Stimulated activated CD4-positive, alpha-beta T cell treated with anti-CD3 and anti-CD28 coated beads, TNF-alpha, amount 100 ng/mL, for 48 hours (primary cell): ENCODE measurements around the gene BLM.

ENCODE experiments used
- DNase-seq, 3 donors: peaks; one replicate each; pipeline ENCODE4 v3.0.0-alpha.2; 2020; ENCODE audit warnings: low read depth in 3 of 3

BLM gene

GRCh38 chr15:90789462-90789861 lies 72.3 kb downstream of the BLM start:
- no peak for DNase-seq

- no peak for DNase-seq
Measured at GRCh38 chr15:90790057-90790456, 72.9 kb downstream of the BLM start.

GRCh38 chr15:90790561-90790960 lies 73.4 kb downstream of the BLM start:
- DNase-seq, result no peak

GRCh38 chr15:90794538-90794937 lies 77.4 kb downstream of the BLM start:
- DNase-seq, result no peak

GRCh38 chr15:90799639-90800170 lies 82.6 kb downstream of the BLM start:
- no peak for DNase-seq

- DNase-seq, result no peak
Measured at GRCh38 chr15:90801803-90802202, 84.7 kb downstream of the BLM start.

GRCh38 chr15:90807074-90807785 lies 90.1 kb downstream of the BLM start:
- DNase-seq, result no peak

- no peak for DNase-seq
Measured at GRCh38 chr15:90807786-90808086, 90.6 kb downstream of the BLM start.

- no peak for DNase-seq
Measured at GRCh38 chr15:90808517-90809235, 91.5 kb downstream of the BLM start.

- no peak for DNase-seq
Measured at GRCh38 chr15:90809536-90809935, 92.4 kb downstream of the BLM start.

- DNase-seq, result no peak
Measured at GRCh38 chr15:90810354-90810753, 93.2 kb downstream of the BLM start.

GRCh38 chr15:90812171-90812957 lies 95.2 kb downstream of the BLM start:
- no peak for DNase-seq

- no peak for DNase-seq
Measured at GRCh38 chr15:90812958-90813265, 95.8 kb downstream of the BLM start.

- no peak for DNase-seq
Measured at GRCh38 chr15:90813796-90814190, 96.6 kb downstream of the BLM start.

GRCh38 chr15:90814191-90814821 lies 97.2 kb downstream of the BLM start:
- no peak for DNase-seq

- DNase-seq, result no peak
Measured at GRCh38 chr15:90816401-90817116, 99.4 kb downstream of the BLM start.

- DNase-seq, result no peak
Measured at GRCh38 chr15:90817117-90818057, 100.2 kb downstream of the BLM start.

GRCh38 chr15:90818251-90819210 lies 101.4 kb downstream of the BLM start:
- no peak for DNase-seq

- DNase-seq, result no peak
Measured at GRCh38 chr15:90819390-90819789, 102.2 kb downstream of the BLM start.
